HG03571 (cell line): Measurements from ENCODE around the gene NEGR1.

ENCODE experiments used
- ATAC-seq: cut with Tn5 transposase; IDR thresholded peaks from one replicate; pipeline ENCODE4 v1.9.1; 2021; ENCODE audit not compliant: unreplicated experiment

The NEGR1 gene

DNA sequence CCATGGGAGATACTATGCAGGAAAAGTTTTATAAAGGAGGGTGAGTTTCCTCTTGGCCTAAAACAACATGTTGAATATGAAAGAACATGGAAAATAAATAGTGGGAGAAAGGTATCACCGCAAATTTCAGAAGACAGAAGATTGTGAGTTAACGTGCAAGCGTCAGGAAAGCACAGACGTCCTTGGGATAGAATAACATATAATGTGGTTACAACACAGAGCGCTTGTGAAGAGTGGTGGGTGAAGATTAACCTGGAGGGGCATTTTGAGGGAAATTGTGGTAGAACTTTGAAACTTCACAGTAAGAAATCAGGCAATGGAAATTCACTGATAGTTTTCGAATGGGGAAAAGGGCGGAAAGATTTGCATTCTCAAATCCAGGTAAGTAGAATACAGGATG lies 47.3 kb downstream of the NEGR1 start:
- no peak for ATAC-seq

GRCh38 chr1:72230746-72231145 lies 51.6 kb downstream of the NEGR1 start:
- ATAC-seq: no peak

GRCh38 chr1:72229893-72230292 lies 52.4 kb downstream of the NEGR1 start:
- no peak for ATAC-seq

DNA sequence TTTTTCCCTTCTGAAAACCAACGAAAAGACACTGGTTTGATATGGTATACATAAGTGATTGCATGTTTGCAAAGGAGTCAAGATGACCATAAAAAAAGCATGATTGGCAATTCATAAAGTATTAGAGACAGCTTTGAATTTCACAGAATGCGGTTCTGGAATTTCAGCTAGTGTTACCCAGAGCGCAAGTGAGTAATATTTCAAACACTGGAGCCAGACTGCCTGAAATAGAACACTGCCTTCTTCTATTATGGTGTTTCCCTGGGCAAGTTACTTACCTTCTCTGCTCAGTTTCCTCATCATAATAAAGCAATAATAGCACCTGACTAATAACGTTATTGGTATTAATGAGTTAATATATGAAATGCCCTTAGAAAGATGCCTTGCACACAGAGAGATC lies 54.7 kb downstream of the NEGR1 start:
- no peak for ATAC-seq

- ATAC-seq: no peak
Observed at GRCh38 chr1:72224506-72224905, 57.8 kb downstream of the NEGR1 start.

GRCh38 chr1:72221811-72222210 lies 60.5 kb downstream of the NEGR1 start:
- ATAC-seq: no peak

DNA sequence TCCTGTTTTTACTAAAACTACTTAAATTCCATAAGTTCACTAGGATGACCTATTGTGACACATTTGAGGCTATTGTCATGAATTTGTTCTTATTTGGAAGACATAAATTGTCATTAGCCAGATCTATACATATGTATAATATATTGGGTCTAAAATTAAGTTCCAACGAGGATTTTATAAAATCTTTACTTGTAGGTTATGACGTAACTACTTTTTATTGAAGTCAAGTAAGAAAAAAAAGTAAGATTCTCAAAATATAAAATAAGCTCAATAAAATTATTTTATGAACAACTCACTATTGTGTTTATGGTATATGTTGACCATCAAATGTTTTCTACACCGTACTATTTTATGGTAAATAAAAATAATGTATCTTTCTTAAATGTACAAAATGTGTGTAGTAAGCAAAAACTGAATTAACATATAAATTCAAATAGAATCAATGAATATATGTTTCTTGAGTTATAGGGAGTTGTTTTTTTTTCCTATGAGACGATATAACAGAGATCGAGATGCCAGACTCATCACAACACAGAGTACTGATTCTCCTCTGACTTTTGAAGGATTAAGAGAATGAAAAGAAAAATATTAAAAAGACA lies 64.1 kb downstream of the NEGR1 start:
- no peak for ATAC-seq

DNA sequence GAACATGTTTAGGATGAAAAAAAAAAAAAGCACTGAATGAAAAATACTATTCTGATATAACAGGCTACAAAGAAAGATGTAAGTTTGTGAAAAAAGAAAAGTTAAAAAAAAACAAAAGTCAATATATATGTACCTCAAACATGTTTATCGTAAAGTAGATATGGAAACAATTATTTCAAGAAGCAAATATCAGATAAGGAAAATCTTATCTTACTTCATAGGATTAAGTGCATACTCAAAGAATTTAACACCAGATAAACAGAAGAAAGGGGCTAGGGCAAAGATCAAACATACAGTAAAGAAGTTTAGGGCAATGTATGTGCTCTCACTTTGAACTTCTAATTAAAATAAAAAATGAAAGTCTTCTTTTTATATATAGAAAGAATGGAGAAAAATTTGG lies 75.3 kb downstream of the NEGR1 start:
- ATAC-seq: no peak

- ATAC-seq: no peak
Observed at GRCh38 chr1:72202761-72203160, 79.6 kb downstream of the NEGR1 start.

- ATAC-seq: no peak
Observed at GRCh38 chr1:72197786-72198185, 84.6 kb downstream of the NEGR1 start.

GRCh38 chr1:72186733-72187307 lies 95.5 kb downstream of the NEGR1 start:
- no peak for ATAC-seq

- ATAC-seq: no peak
Observed at GRCh38 chr1:72184099-72184701, 98.1 kb downstream of the NEGR1 start.

- no peak for ATAC-seq
Observed at GRCh38 chr1:72182859-72183258, 99.5 kb downstream of the NEGR1 start.

DNA sequence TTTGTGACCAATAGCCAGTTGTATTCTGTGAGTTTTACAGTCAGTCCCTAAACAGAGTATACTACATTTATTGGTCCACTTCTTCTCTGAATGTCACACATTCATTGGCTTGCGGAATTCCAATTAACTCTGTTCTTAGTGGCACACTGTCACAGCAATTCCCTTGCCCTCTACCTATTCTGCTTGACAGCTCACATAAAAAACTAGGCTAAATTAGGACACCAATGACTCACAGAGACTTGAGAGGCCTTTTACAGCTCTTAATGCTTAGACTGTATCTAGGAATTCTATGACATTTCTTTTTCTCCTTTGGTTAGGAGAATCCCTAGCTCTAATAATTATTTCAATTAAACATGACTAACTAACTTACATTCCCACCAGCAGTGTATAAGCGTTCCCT lies 104.1 kb downstream of the NEGR1 start:
- ATAC-seq: no peak

DNA sequence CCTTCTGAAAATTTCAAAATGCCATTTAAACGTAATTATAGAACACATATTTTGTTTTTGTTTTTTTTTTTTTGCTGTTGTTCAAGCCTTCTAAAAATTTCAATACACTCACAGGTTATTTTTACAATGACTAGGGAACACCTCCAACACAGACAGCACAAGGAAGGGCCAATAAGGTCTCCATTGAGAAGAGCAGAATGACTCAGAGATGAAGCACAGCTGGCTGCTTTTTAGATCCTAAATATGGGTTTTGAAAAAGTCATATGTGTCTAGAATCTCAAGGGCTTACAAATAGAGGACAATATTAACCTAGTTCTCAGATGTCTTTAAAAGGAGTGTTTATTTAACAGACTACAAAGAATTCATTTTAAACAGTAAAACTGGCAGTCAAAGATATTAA lies 104.6 kb downstream of the NEGR1 start:
- no peak for ATAC-seq

GRCh38 chr1:72170246-72170645 lies 112.1 kb downstream of the NEGR1 start:
- ATAC-seq: no peak

DNA sequence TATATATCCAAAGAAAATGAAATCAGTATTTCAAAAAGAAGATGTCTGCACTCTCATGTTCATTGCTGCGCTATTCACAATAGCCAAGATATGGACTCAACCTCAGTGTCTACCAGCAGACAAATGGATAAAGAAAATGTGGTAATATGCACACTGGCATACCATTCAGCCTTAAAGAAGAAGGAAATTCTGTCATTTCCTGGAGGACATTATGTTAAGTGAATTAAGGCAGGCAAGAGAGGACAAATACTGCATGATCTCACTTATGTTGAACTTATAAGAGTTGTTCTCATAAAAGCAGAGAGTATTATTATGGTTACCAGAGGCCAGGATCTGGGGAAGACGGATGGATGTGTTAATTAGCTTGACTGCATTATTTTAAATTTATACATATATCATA lies 115.9 kb downstream of the NEGR1 start:
- ATAC-seq: no peak

GRCh38 chr1:72150508-72150907 lies 131.8 kb downstream of the NEGR1 start:
- ATAC-seq: no peak

- no peak for ATAC-seq
Observed at GRCh38 chr1:72141875-72142274, 140.5 kb downstream of the NEGR1 start.

DNA sequence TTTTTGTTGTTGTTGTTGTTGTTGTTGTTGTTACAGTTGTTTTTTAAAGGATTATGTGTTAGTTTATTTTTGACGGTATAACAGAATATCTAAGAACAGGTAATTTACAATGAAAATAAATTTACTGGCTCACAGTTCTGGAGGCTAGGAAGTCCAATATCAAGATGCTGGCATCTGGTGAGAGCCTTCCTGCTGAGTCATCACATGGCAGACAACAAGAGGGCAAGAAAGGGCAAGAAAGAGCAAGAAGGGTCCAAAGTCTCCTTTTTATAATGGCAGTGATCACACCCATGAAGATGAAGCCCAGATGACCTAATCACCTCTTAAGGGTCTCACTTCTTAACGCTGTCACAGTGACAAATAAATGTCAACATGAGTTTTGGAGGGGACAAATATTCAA lies 142.1 kb downstream of the NEGR1 start:
- ATAC-seq: no peak

GRCh38 chr1:72137656-72138055 lies 144.7 kb downstream of the NEGR1 start:
- ATAC-seq: no peak

GRCh38 chr1:72129869-72130268 lies 152.5 kb downstream of the NEGR1 start:
- no peak for ATAC-seq
